ENCODE data around the gene SLC4A8. TPM values are rescaled to one million over a fixed set of nuclear protein-coding genes. Genes with fewer than 3 reads are reported as not detected.

SLC4A8 gene
- total RNA-seq, 1 donor from 2014 or later, result 10.4 TPM

GRCh38 chr12:51549637-51550036 lies 125.0 kb downstream of the SLC4A8 start:
- intact Hi-C loops (cut with micrococcal nuclease), result no loop called here

Other genes with a start within 250 kb of the SLC4A8 start
- 2.0 and 2.6 TPM in 2 replicates for gene POU6F1, start 206.8 kb upstream of the SLC4A8 start, total RNA-seq
- gene DAZAP2, start 186.0 kb upstream of the SLC4A8 start, total RNA-seq, result 215 and 219 TPM in 2 replicates
- gene SMAGP, start 154.4 kb upstream of the SLC4A8 start, total RNA-seq, result 1.5 and 2.0 TPM in 2 replicates
- 173 TPM in 2 replicates for gene BIN2, start 100.7 kb upstream of the SLC4A8 start, total RNA-seq
- 0.16 TPM in 1 of 2 replicates, not detected in the other for gene CELA1, start 78.2 kb upstream of the SLC4A8 start, total RNA-seq
- 24.8 and 26.6 TPM in 2 replicates for gene GALNT6, start 33.4 kb upstream of the SLC4A8 start, total RNA-seq
- 0.64 and 0.84 TPM in 2 replicates for gene SCN8A, start 166.4 kb downstream of the SLC4A8 start, total RNA-seq